ENCODE results near the gene ERMARD. TPM values are rescaled to one million over a fixed set of nuclear protein-coding genes. Genes with fewer than 3 reads are reported as not detected.

The ERMARD gene
- total and polyA plus RNA-seq, 4 donors = 27.2 to 44.9 (median 35.0) TPM

DNA sequence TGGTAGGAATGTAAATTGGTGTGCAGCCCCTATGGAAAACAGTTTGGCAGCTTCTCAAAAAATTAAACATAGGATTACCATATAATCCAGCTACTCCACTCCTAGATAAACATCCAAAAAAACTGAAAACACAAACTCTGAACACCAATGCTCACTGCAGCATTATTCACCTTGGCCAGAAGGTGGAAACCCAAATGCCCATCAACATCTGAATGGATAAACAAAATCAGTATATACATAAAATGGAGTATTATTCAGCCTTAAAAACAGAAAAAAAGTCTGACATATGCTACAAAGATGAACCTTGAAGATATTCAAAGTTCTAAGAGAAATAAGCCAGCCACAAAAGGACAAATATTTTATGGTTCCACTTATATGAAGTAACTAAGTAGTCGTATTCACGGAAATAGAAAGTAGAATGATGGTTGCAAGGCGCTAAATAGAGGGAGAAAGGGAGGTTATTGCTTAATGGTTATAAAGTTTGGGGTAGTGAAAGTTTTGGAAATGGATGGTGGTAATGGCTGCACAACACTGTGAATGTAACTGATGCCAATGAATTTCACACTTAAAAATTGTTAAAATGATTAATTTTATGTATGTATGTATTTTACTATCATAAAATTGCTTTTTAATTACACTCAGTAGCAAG lies 31.1 kb upstream of the ERMARD start:
- Histone ChIP-seq H3K27me3 (ENCODE audit: control insufficient read depth, insufficient read depth, low read length) (no peaks in the 10 kb centered on the region), H3K36me3 (ENCODE audit: control insufficient read depth, insufficient read depth, low read length) (peaks cover 9% of the 10 kb centered on the region), H3K4me3 (ENCODE audit: low read depth, low read length) (no peak overlapping the region), H3K4me1 (ENCODE audit: control insufficient read depth, insufficient read depth, low read length) (peaks cover 14% of the 10 kb centered on the region), H3K27ac (ENCODE audit: low read depth, low read length) (no peak overlapping the region), H3K9me3 (ENCODE audit: control insufficient read depth, insufficient read depth, low read length) (no peaks in the 10 kb centered on the region)
- WGBS (ENCODE audit: insufficient coverage) = 100% methylated on average over 3 of the region's 3 CpGs
- DNase-seq (ENCODE audit: low read depth in 4 of 6, low spot score in 6 of 6) = no peak

DNA sequence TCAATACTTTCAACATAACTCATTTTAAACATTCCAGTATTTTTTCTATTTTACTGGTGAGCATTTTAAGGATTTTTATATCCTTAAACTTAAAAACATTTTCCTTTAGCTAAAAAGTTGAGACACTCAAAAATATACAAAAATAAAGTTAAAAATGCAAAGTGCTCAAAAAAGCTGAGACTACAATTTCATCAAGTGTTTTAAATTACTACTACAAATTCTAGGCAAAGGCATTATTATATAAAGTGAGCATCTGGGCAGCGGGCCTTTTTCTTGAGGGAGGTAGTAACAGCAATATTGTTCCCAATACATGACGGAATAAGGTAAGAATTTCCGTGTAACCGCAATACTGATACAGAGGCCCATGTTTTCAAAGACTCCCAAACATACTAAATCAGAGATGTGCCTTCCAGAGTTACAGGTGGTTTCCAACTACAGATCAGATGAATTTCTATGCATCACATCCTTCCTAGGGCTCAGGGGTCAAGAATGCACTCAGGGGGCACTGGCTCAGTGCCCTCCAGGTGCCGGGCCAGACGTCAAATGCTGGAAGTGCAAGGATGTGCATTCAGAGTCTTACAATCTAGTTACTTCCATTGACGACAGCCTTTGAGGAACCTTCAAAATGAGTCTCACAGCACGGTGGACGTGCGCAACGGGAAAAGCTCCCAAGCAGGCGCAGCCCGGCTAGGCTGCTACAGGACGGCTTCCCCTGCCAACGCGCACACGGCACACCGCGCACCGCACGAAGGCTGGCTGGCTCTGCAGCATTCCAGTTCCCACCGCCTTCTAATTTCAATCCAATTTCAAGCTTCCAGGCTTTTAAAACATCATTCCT lies 28.8 kb upstream of the ERMARD start:
- under 1% methylated on average over 18 of the region's 22 CpGs for WGBS (ENCODE audit: insufficient coverage)
- Histone ChIP-seq H3K36me3 (ENCODE audit: control insufficient read depth, insufficient read depth, low read length) (no peaks in the 10 kb centered on the region), H3K27me3 (ENCODE audit: control insufficient read depth, insufficient read depth, low read length) (no peaks in the 10 kb centered on the region), H3K4me1 (ENCODE audit: control insufficient read depth, insufficient read depth, low read length) (peaks cover 16% of the 10 kb centered on the region), H3K9me3 (ENCODE audit: control insufficient read depth, insufficient read depth, low read length) (no peaks in the 10 kb centered on the region), H3K27ac (ENCODE audit: low read depth, low read length) (peak overlapping the region; percentile 85), H3K4me3 (ENCODE audit: low read depth, low read length) (peak overlapping the region; percentile 80)
- peak in 3 of 6 donors; percentile 28 to 58 (median 41) for DNase-seq (ENCODE audit: low read depth in 4 of 6, low spot score in 6 of 6)

DNA sequence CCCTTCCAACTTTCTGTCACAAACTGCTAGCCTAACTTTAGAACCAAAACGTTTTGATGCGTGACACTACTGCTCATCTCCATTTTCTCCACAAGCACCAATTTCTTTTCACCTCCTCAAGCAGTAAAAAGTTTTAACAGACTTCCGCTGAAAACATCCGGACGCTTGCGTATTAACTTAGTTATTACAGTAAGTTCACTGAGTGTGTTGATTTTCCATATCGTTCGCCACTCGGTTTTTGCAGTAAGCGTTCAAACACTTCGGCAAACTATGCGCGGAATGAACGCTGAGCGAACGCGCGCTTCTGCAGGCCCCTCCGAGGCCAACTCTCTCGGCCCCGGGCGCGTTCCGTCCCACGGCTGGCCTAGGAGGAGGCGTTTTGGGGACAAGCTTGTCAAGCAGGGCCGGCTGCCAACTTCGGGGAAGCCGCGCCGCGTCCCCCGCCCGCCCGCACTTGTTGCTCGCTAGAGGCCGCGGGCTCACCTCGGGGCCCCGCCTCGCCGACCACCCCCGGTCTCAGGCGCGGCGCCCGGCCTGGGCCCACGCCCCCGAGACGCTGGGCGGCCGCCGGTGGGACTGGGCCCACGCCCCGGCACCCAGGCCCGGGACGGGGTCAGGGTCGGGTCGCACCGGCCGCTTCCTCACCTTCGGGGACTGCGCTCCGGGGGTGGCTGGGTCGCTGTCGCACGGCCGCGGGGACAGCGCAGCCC lies 28.1 kb upstream of the ERMARD start:
- Histone ChIP-seq H3K27me3 (ENCODE audit: control insufficient read depth, insufficient read depth, low read length) (no peaks in the 10 kb centered on the region), H3K27ac (ENCODE audit: low read depth, low read length) (peak overlapping the region; percentile 85), H3K9me3 (ENCODE audit: control insufficient read depth, insufficient read depth, low read length) (no peaks in the 10 kb centered on the region), H3K36me3 (ENCODE audit: control insufficient read depth, insufficient read depth, low read length) (no peaks in the 10 kb centered on the region), H3K4me3 (ENCODE audit: low read depth, low read length) (peak overlapping the region; percentile 80), H3K4me1 (ENCODE audit: control insufficient read depth, insufficient read depth, low read length) (peaks cover 16% of the 10 kb centered on the region)
- peak in 5 of 6 donors; percentile 43 to 90 (median 63) for DNase-seq (ENCODE audit: low read depth in 4 of 6, low spot score in 6 of 6)
- under 1% methylated on average over 65 of the region's 70 CpGs for WGBS (ENCODE audit: insufficient coverage)

DNA sequence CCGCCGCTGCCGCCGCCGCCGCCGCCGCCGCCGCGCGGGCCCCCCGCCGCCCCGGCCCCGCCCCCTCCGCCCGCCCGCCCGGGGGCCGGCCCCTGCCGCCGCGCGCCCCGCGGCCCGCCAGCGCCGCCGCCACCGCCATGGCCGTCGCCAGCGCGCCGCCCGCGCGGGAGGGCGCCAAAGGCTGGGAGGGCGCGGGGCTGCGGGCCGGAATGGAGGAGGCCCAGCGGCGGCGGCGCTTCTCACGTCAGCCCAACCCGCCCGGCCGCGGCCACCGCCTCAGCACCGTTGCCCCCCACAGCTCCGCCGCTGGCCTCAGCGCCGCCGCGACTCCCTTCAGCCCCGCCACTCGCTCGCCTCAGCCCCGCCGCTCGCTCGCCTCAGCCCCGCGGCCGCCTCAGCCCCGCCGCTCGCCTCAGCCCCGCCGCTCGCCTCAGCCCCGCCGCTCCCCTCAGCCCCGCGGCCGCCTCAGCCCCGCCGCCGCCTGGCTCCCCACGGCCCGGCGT lies 27.4 kb upstream of the ERMARD start:
- H3K4me1 ChIP-seq (ENCODE audit: control insufficient read depth, insufficient read depth, low read length) = peaks cover 16% of the 10 kb centered on the region
- no peaks in the 10 kb centered on the region for H3K9me3 ChIP-seq (ENCODE audit: control insufficient read depth, insufficient read depth, low read length)
- no peaks in the 10 kb centered on the region for H3K27me3 ChIP-seq (ENCODE audit: control insufficient read depth, insufficient read depth, low read length)
- no peaks in the 10 kb centered on the region for H3K36me3 ChIP-seq (ENCODE audit: control insufficient read depth, insufficient read depth, low read length)
- 0% methylated on average over 89 of the region's 89 CpGs for WGBS (ENCODE audit: insufficient coverage)
- DNase-seq (ENCODE audit: low read depth in 4 of 6, low spot score in 6 of 6) = peak in 2 of 6 donors; percentile 23 to 68
- no peak overlapping the region for H3K4me3 ChIP-seq (ENCODE audit: low read depth, low read length)
- no peak overlapping the region for H3K27ac ChIP-seq (ENCODE audit: low read depth, low read length)

DNA sequence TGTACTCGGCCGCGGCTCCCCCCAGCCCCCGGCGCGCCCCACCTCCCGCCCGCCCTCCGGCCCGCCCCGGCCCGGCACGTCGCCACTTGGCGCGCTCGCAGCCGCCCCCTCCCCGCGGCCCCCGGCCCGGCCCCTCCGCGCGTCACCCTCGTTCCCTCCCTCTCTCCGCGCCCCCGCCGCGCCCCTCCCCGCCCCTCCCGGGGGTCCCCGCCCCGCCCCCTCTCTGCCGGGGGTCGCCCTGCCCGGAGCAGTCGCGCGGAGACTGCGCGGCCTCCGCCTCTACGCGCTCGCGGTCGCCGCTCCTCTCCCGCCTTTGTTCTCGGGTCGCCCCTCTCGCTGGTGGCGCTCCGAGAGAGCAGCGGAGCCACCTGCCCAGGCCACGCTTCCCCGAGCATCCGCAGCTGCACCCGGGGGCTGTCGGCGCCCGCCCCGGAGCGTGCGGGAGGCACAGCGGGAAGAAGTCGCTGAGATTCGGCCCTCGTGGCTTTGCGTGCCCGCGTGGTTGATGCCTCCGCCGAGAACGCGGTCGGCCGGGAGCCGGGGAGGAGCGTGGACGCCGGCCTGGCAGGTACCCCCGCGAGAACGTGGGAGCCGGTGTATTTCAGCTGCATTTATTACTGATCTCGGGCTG lies 26.8 kb upstream of the ERMARD start, which contains the start of gene PHF10:
Gene PHF10 (minus strand): TSS at position 7 of the 631 bp plus-strand sequence. CDS start 569 bp downstream, outside the sequence.
- Histone ChIP-seq H3K4me1 (ENCODE audit: control insufficient read depth, insufficient read depth, low read length) (peaks cover 16% of the 10 kb centered on the region), H3K36me3 (ENCODE audit: control insufficient read depth, insufficient read depth, low read length) (no peaks in the 10 kb centered on the region), H3K27ac (ENCODE audit: low read depth, low read length) (peak within 1 kb of the TSS; percentile 85), H3K4me3 (ENCODE audit: low read depth, low read length) (peak within 1 kb of the TSS; percentile 80), H3K9me3 (ENCODE audit: control insufficient read depth, insufficient read depth, low read length) (no peaks in the 10 kb centered on the region), H3K27me3 (ENCODE audit: control insufficient read depth, insufficient read depth, low read length) (no peaks in the 10 kb centered on the region)
- peak in 5 of 6 donors; percentile 54 to 93 (median 75) for DNase-seq (ENCODE audit: low read depth in 4 of 6, low spot score in 6 of 6)
- under 1% methylated on average over 63 of the region's 89 CpGs for WGBS (ENCODE audit: insufficient coverage)

DNA sequence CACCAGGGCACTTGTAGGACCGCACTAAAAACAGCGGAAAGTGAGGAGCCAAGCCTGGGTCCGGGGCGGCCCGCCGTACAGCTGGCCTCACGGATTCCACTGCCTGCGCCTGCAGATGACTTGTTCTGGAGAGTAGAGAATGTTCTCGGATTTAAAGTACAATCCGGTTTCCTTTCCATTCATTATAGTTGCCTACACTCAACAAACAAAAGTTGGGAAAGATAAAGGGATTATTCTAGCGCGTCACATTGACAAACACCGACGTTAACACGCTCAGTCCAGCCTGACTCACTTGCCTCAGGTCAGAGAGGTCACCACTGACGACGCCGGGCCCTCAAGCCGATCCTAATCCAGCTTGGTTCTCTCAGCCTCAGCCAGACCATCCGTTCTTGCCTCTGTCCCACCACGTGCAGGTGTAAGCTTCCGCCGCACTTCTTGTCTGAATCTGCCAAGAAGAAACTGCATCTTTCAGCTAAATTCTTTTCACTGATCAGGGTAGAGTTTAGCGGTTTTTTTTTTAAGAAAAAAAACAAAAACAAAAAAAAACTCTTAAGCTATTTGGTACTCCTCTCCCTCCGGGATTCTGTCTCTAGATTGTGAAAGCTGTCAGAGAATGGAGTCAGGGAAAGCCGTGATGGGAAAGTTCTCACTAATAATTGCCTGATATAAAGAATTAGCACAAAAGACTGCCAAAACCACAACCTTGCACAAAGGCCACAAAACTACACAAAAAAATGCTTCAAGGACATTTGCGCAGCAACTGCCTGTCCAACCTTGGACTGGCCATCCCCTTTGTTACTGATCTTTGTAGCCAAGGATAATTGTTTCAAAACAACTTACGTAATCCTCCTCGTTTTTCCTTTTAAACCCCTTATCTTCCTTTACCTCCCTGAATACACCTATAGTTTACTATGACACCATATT lies 26.0 kb upstream of the ERMARD start:
- peak overlapping the region; percentile 83 for H3K27ac ChIP-seq (ENCODE audit: low read depth, low read length)
- WGBS (ENCODE audit: insufficient coverage) = 14% methylated on average over 17 of the region's 29 CpGs
- no peaks in the 10 kb centered on the region for H3K36me3 ChIP-seq (ENCODE audit: control insufficient read depth, insufficient read depth, low read length)
- peak in 5 of 6 donors; percentile 23 to 83 (median 45) for DNase-seq (ENCODE audit: low read depth in 4 of 6, low spot score in 6 of 6)
- H3K4me3 ChIP-seq (ENCODE audit: low read depth, low read length) = peak overlapping the region; percentile 64
- no peaks in the 10 kb centered on the region for H3K9me3 ChIP-seq (ENCODE audit: control insufficient read depth, insufficient read depth, low read length)
- peaks cover 16% of the 10 kb centered on the region for H3K4me1 ChIP-seq (ENCODE audit: control insufficient read depth, insufficient read depth, low read length)
- no peaks in the 10 kb centered on the region for H3K27me3 ChIP-seq (ENCODE audit: control insufficient read depth, insufficient read depth, low read length)

DNA sequence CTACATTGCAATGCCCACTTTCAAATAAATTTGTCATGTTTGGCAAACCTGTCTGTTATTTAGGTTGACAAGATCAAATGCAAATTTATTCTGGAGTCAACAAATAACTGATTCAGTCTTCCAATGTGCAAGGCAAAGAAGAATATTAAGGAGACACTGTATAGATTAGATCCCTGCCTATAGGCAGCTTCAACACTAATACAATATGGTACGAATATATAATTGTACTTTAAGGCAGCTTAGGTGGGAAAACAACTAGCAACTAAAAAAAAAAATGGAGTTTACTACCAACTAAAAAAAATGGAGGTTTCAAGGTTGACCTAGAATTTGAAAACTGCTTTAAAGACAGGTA lies 25.4 kb upstream of the ERMARD start:
- Histone ChIP-seq H3K36me3 (ENCODE audit: control insufficient read depth, insufficient read depth, low read length) (no peaks in the 10 kb centered on the region), H3K4me1 (ENCODE audit: control insufficient read depth, insufficient read depth, low read length) (peaks cover 16% of the 10 kb centered on the region), H3K27ac (ENCODE audit: low read depth, low read length) (no peak overlapping the region), H3K9me3 (ENCODE audit: control insufficient read depth, insufficient read depth, low read length) (no peaks in the 10 kb centered on the region), H3K27me3 (ENCODE audit: control insufficient read depth, insufficient read depth, low read length) (no peaks in the 10 kb centered on the region), H3K4me3 (ENCODE audit: low read depth, low read length) (no peak overlapping the region)
- WGBS (ENCODE audit: insufficient coverage) = no CpG with 5 or more reads among the region's 1 CpG
- DNase-seq (ENCODE audit: low read depth in 4 of 6, low spot score in 6 of 6) = no peak

DNA sequence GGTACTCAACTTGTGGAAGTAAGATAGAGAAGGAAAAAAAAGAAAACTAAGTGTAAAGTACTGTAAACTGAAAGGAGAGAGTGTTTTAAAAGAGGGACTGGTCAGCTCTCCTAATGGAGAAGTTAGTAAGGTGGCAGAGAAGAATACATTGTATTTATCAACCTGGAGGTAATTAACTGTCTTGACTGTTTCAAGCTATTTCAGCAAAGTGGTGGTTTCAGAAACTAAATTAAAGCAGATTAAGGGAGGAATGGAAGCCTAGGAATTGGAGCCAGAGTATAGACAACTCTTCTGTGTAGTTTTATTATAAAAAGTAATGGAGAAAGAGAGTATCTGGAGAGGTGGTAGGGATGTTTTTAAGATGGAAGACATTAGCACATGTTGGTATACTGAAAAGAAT lies 24.5 kb upstream of the ERMARD start:
- H3K27me3 ChIP-seq (ENCODE audit: control insufficient read depth, insufficient read depth, low read length) = no peaks in the 10 kb centered on the region
- H3K4me3 ChIP-seq (ENCODE audit: low read depth, low read length) = no peak overlapping the region
- peaks cover 13% of the 10 kb centered on the region for H3K4me1 ChIP-seq (ENCODE audit: control insufficient read depth, insufficient read depth, low read length)
- H3K27ac ChIP-seq (ENCODE audit: low read depth, low read length) = no peak overlapping the region
- no peaks in the 10 kb centered on the region for H3K9me3 ChIP-seq (ENCODE audit: control insufficient read depth, insufficient read depth, low read length)
- no peak for DNase-seq (ENCODE audit: low read depth in 4 of 6, low spot score in 6 of 6)
- no peaks in the 10 kb centered on the region for H3K36me3 ChIP-seq (ENCODE audit: control insufficient read depth, insufficient read depth, low read length)
